GM12873 (cell line): ENCODE measurements around the gene SEC14L2.

ENCODE experiments used
- TF ChIP-seq, protein P1 (sequence below): IDR thresholded peaks from 2 replicates; pipeline ENCODE4 v1.5.1; 2012; ENCODE audit warnings: low read depth, mild to moderate bottlenecking, moderate library complexity, low read length, control low read depth; ENCODE audit not compliant: insufficient read depth; ENCODE audit errors: missing control alignments

The SEC14L2 gene

DNA sequence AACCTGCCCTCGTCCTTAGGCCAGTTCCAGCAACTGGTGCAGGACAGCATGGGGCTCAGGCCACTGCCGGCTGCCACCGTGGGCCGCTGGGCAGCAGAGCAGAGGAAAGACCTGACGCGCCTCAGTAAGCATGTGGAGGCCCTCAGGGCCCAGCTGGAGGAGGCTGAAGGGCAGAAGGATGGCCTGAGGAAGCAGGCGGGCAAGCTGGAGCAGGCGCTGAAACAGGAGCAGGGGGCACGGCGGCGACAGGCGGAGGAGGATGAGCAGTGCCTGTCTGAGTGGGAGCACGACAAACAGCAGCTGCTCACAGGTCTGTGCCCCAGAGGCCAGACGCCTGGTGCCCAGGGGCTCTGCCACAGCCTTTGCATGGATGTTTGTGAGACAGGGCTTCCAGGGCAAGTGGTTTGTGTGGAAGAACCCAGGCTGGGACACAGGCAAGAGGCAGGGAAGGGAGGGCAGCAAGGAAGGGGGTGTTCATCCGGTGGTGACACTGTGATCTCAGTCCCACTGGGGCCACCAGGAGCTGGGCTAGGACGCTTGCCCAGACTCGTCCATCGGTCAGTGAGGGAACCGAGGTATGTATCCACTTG is 26.1 kb upstream of the SEC14L2 start:
- TF ChIP-seq, protein P1, sequence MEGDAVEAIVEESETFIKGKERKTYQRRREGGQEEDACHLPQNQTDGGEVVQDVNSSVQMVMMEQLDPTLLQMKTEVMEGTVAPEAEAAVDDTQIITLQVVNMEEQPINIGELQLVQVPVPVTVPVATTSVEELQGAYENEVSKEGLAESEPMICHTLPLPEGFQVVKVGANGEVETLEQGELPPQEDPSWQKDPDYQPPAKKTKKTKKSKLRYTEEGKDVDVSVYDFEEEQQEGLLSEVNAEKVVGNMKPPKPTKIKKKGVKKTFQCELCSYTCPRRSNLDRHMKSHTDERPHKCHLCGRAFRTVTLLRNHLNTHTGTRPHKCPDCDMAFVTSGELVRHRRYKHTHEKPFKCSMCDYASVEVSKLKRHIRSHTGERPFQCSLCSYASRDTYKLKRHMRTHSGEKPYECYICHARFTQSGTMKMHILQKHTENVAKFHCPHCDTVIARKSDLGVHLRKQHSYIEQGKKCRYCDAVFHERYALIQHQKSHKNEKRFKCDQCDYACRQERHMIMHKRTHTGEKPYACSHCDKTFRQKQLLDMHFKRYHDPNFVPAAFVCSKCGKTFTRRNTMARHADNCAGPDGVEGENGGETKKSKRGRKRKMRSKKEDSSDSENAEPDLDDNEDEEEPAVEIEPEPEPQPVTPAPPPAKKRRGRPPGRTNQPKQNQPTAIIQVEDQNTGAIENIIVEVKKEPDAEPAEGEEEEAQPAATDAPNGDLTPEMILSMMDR = no peak

DNA sequence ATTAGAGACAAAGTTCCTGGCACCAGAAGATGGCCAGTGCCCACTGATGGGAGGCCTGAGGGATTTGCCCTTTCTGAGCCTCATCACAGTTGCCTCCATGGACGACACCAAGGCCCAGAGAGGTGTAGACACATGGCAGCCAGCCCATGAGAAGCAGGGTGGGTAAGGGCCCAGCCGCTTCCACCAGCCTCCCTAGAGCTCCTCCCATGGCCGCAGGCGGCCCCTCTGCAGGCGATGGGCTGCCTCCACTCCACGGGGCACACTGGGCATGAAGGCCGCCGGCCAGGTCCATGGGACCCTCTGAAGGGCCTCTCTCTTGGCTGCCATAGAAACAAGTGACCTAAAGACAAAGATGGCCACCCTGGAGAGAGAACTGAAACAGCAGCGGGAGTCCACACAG is 25.5 kb upstream of the SEC14L2 start:
- TF ChIP-seq, protein P1 = no peak

DNA sequence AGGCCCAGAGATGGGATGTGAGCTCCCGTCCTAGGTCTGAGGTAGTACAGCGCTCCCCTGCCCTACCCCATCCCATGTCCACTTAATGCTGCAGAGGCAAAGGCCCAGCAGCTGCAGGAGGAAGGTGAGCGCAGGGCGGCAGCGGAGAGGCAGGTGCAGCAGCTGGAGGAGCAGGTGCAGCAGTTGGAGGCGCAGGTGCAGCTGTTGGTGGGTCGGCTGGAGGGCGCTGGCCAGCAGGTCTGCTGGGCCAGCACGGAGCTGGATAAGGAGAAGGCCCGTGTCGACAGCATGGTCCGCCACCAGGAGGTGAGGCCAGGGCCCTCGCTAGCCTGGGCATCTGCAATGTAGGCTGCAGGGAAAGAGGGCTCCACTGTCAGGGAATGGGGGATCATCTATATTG is 24.8 kb upstream of the SEC14L2 start:
- TF ChIP-seq, protein P1 = no peak

DNA sequence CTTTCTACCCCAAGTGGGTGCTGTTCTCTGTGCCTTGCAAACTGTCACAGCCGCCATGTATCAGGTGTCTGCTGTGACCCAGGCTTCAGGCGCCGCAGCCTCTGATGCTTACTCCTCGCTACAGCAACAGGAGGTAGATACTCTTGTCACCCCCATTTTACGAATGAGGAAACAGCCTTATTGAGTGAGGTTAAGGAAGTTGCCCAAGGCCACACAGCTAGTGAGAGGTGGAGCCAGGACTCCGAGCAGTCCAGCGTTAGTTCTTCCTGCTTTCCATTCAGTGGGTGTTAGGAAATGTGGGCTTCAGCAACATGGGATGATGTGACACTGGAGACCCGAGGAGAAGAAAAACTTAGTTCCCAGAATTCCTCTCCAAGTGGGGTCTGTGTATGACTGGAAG is 23.9 kb upstream of the SEC14L2 start:
- TF ChIP-seq, protein P1 = no peak

DNA sequence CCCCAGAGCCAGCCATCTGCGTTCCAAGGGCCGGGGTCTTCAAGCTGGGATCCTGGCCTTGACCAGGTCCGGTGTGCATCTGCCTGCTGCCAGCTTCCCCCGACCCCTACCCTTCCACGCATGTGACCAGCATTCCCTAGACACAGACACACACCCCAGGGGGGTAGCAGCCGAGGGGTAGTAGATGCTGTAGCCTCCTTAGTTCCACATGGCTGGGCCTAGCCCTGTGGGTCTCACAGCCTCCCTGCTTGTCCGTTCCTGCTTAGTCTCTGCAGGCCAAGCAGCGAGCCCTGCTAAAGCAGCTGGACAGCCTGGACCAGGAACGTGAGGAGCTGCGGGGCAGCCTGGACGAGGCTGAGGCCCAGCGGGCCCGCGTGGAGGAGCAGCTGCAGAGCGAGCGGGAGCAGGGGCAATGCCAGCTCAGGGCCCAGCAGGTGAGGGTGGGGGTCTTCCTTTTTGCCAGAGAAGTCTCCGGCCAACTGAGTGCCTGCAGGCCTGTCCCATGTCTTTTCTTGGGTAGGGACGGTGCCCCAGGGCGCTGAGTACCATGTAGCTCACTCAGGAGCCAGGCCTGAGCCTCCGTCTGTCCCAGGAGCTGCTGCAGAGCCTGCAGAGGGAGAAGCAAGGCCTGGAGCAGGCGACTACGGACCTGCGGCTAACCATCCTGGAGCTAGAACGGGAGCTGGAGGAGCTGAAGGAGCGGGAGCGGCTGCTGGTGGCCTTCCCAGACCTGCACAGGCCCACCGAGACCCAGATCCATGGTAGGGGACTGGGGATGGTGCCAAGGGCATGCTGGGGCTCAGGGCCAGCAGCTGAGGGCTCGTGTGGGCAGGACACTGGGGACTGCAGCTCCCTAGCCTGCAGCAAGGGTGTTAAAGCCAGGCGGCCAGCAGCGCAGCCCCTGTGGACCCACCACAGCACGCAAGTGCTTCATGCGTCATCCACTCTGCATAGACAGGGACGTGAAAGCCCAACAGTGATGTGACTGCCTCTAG is 23.2 kb upstream of the SEC14L2 start:
- TF ChIP-seq, protein P1 = no peak

DNA sequence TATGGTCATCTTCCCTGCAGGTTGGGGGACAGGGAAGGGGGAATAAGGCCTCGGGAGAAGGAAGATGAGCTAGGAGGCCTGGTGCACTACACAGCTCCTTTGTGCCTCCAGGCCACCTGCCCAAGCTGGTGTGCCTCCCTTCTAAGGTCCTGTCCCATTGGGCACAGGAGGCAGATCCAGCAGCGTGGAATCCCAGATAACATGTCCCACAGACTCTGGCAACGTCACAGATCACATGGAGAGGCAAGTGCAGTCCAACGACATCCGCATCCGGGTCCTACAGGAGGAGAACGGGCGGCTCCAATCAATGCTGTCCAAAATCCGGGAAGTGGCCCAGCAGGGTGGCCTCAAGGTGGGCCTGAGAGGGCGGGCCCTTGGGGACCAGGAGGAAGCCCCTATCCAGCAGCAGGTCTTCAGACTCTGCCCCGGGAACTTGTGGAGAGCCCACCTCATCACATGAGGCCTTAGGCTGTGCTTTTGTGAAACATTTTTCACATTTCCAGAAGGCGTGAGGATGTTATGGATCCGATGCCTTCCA is 21.4 kb upstream of the SEC14L2 start:
- TF ChIP-seq, protein P1 = no peak

DNA sequence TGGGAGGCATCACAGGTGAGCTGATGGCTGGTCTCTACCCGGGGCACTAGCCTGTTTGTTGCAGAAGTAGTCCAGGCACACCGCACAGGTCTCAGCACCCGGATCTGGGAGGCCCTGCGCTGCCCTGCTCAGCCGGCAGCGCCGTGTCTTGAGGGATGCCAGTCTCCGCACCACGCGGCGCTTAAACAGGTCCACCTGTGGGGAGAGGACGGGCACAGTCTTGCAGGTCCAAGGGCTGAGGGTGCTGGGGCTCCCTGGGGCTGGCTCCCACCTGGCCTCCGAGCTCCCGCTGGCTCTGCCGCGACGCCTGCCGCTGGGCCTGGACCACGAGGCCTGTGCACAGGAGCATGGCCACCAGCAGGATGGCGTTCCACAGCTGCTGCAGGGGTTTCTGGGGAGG is 16.8 kb upstream of the SEC14L2 start:
- TF ChIP-seq, protein P1 = no peak
